Measurements from ENCODE around the gene ZSCAN16. TPM values are rescaled to one million over a fixed set of nuclear protein-coding genes. Genes with fewer than 3 reads are reported as not detected.
A peak's percentile ranks its signal among the peaks of the same experiment; 100 is the strongest.

The ZSCAN16 gene
- total and polyA plus RNA-seq, 2 of the 13 experiments (the other 11 are each of a cell fraction or from before 2014, with no cell fraction given), result 5.7 to 12.7 TPM

- TF ChIP-seq, protein P1, sequence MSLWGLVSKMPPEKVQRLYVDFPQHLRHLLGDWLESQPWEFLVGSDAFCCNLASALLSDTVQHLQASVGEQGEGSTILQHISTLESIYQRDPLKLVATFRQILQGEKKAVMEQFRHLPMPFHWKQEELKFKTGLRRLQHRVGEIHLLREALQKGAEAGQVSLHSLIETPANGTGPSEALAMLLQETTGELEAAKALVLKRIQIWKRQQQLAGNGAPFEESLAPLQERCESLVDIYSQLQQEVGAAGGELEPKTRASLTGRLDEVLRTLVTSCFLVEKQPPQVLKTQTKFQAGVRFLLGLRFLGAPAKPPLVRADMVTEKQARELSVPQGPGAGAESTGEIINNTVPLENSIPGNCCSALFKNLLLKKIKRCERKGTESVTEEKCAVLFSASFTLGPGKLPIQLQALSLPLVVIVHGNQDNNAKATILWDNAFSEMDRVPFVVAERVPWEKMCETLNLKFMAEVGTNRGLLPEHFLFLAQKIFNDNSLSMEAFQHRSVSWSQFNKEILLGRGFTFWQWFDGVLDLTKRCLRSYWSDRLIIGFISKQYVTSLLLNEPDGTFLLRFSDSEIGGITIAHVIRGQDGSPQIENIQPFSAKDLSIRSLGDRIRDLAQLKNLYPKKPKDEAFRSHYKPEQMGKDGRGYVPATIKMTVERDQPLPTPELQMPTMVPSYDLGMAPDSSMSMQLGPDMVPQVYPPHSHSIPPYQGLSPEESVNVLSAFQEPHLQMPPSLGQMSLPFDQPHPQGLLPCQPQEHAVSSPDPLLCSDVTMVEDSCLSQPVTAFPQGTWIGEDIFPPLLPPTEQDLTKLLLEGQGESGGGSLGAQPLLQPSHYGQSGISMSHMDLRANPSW (CRISPR knock-in tag; IDR thresholded peaks at IDR 0.05; ENCODE audit: borderline replicate concordance), result no peak
- no peak for TF ChIP-seq ZNF143 (CRISPR knock-in tag; IDR thresholded peaks at IDR 0.05)
- TF ChIP-seq HCFC1 (IDR thresholded peaks at IDR 0.05; ENCODE audit: low read depth, low read length), result no peak
- TF ChIP-seq, protein P2, sequence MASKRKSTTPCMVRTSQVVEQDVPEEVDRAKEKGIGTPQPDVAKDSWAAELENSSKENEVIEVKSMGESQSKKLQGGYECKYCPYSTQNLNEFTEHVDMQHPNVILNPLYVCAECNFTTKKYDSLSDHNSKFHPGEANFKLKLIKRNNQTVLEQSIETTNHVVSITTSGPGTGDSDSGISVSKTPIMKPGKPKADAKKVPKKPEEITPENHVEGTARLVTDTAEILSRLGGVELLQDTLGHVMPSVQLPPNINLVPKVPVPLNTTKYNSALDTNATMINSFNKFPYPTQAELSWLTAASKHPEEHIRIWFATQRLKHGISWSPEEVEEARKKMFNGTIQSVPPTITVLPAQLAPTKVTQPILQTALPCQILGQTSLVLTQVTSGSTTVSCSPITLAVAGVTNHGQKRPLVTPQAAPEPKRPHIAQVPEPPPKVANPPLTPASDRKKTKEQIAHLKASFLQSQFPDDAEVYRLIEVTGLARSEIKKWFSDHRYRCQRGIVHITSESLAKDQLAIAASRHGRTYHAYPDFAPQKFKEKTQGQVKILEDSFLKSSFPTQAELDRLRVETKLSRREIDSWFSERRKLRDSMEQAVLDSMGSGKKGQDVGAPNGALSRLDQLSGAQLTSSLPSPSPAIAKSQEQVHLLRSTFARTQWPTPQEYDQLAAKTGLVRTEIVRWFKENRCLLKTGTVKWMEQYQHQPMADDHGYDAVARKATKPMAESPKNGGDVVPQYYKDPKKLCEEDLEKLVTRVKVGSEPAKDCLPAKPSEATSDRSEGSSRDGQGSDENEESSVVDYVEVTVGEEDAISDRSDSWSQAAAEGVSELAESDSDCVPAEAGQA (IDR thresholded peaks at IDR 0.05; ENCODE audit: low read depth), result no peak
- TF ChIP-seq, protein P2 (CRISPR knock-in tag; IDR thresholded peaks at IDR 0.05; ENCODE audit: borderline replicate concordance), result no peak
- no peak for TF ChIP-seq ZBTB34 (CRISPR knock-in tag; IDR thresholded peaks at IDR 0.05)
- TF ChIP-seq, protein P3, sequence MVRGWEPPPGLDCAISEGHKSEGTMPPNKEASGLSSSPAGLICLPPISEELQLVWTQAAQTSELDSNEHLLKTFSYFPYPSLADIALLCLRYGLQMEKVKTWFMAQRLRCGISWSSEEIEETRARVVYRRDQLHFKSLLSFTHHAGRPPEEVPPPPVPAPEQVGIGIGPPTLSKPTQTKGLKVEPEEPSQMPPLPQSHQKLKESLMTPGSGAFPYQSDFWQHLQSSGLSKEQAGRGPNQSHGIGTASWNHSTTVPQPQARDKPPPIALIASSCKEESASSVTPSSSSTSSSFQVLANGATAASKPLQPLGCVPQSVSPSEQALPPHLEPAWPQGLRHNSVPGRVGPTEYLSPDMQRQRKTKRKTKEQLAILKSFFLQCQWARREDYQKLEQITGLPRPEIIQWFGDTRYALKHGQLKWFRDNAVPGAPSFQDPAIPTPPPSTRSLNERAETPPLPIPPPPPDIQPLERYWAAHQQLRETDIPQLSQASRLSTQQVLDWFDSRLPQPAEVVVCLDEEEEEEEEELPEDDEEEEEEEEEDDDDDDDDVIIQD (CRISPR knock-in tag; IDR thresholded peaks at IDR 0.05; ENCODE audit: low read depth), result 0 out of 2 replicates have a peak, but pooled peaks have one; percentile 33
- TF ChIP-seq, protein P4, sequence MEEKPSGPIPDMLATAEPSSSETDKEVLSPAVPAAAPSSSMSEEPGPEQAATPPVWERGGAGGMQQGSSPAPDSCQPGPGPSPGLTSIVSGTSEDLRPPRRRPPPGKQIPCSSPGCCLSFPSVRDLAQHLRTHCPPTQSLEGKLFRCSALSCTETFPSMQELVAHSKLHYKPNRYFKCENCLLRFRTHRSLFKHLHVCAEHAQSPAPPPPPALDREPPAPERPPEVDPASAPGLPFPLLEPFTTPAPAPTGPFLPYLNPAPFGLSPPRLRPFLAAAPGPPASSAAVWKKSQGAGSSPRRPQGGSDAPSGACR (CRISPR knock-in tag; IDR thresholded peaks at IDR 0.05), result no peak
- no peak for TF ChIP-seq GTF3A (CRISPR knock-in tag; conservative IDR thresholded peaks at IDR 0.05)
- TF ChIP-seq ZFP37 (CRISPR knock-in tag; IDR thresholded peaks at IDR 0.05; ENCODE audit: borderline replicate concordance), result no peak
- no peak for TF ChIP-seq ZKSCAN5 (CRISPR knock-in tag; IDR thresholded peaks at IDR 0.05)
- no peak for TF ChIP-seq ZNF280B (CRISPR knock-in tag; IDR thresholded peaks at IDR 0.05; ENCODE audit: borderline replicate concordance)
- TF ChIP-seq SMAD1 (CRISPR knock-in tag; IDR thresholded peaks at IDR 0.05; ENCODE audit: borderline replicate concordance, low read depth), result no peak
- no peak for TF ChIP-seq KDM6A (CRISPR knock-in tag; IDR thresholded peaks at IDR 0.05; ENCODE audit: low read depth)
- no peak for TF ChIP-seq ZNF253 (CRISPR knock-in tag; IDR thresholded peaks at IDR 0.05; ENCODE audit: borderline replicate concordance)
These were observed 9.6 kb downstream of the ZSCAN16 start (continued) for GRCh38 chr6:28134015-28134414.
